ENCODE measurements around the gene DENND10.

Gene DENND10

DNA sequence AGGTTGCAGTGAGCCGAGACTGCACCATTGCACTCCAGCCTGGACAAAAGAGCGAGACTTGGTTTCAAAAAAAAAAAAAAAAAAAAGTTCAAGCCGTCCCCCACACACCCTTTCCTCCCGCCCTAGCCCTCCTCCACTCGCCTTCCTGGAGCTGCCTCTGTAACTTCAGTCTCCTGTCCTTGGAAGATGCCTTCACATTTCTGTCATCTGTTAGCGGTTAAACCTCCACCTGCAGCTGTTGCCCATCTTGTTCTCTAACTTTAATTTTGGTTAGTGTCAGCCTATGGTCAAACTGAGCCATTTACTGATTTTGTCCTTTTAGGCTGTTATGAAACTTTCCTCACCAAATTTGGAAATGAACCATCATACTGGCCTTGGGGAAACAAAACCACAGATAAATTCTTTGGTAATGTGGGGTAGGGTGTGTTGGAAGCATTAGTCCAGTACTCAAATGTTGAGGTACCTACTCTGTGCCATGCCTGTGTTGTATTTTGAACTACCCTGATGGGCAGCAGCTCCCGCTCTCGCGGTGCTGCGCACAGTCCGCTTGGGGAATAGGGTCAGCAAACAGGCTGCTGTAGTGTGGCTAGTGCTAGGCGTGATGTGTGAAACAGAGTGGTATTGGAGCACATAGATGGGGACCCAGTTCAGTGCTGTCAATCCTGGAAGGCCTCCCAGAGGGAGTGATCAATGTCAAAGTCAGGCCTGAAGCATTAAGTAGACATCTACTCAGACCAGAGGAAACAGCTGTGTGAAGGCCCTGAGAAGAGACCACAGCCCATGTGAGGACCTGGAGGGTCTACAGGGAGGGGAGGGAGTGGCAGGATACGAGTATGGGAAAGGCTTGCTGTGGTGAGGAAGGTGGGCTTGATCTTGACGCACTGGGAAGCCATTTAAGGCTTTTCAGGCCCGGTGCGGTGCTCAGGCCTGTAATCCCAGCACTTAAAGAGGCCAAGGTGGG is 34.7 kb downstream of the DENND10 start:
- Histone ChIP-seq H2AFZ (ENCODE audit: low read depth, low read length) (no peak overlapping the region), H3K9ac (ENCODE audit: low read length) (no peak overlapping the region), H3K4me1 (ENCODE audit: low read length) (no peaks in the 10 kb centered on the region), H3K4me3 (ENCODE audit: low read length) (no peak overlapping the region), H3K4me2 (ENCODE audit: low read length) (no peak overlapping the region), H3K27ac (ENCODE audit: low read length) (no peak overlapping the region), H4K20me1 (ENCODE audit: insufficient read depth, low read length) (no peaks in the 10 kb centered on the region), H3K79me2 (ENCODE audit: low read length) (no peaks in the 10 kb centered on the region), H3K27me3 (ENCODE audit: low read depth, low read length) (no peaks in the 10 kb centered on the region), H3K36me3 (replicated peaks; ENCODE audit: low read depth, low read length) (no peaks in the 10 kb centered on the region), H3K9me3 (ENCODE audit: insufficient read depth, low read length) (no peaks in the 10 kb centered on the region)
- TF ChIP-seq, protein P1, sequence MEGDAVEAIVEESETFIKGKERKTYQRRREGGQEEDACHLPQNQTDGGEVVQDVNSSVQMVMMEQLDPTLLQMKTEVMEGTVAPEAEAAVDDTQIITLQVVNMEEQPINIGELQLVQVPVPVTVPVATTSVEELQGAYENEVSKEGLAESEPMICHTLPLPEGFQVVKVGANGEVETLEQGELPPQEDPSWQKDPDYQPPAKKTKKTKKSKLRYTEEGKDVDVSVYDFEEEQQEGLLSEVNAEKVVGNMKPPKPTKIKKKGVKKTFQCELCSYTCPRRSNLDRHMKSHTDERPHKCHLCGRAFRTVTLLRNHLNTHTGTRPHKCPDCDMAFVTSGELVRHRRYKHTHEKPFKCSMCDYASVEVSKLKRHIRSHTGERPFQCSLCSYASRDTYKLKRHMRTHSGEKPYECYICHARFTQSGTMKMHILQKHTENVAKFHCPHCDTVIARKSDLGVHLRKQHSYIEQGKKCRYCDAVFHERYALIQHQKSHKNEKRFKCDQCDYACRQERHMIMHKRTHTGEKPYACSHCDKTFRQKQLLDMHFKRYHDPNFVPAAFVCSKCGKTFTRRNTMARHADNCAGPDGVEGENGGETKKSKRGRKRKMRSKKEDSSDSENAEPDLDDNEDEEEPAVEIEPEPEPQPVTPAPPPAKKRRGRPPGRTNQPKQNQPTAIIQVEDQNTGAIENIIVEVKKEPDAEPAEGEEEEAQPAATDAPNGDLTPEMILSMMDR (IDR thresholded peaks at IDR 0.05; ENCODE audit: low read depth, low read length) = no peak
- TF ChIP-seq EZH2phosphoT487 (IDR thresholded peaks at IDR 0.05; ENCODE audit: low read depth) = no peak

DNA sequence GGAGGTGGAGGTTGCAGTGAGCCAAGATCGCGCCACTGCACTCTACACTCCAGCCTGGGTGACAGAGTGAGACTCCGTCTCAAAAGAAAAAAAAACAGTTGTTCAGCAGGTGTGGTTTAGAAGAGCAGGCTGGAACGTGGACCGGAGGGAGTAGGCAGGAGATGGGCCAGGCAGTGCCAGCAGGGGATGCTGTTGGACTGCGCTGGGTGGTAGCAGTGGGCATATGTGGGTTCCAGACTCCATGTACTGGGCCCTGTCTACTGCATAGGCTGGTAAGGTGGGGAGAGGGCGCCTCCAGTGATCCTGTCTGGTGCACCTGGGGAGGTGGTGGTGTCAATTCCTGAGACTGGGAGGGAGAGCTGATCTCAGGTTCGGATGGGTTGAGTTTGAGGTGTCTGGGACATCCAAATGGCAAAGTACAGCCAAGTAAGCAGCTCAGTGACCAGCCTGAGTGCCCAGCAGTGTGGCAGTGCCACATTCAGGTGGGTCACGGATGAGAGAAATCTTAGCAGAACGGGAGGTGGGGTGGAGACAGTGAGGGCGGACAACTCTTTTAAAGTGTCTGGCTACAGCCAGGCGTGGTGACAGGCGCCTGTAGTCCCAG is 35.7 kb downstream of the DENND10 start:
- no peaks in the 10 kb centered on the region for H3K79me2 ChIP-seq (ENCODE audit: low read length)
- H3K36me3 ChIP-seq (replicated peaks; ENCODE audit: low read depth, low read length) = no peaks in the 10 kb centered on the region
- H2AFZ ChIP-seq (ENCODE audit: low read depth, low read length) = no peak overlapping the region
- H3K27me3 ChIP-seq (ENCODE audit: low read depth, low read length) = no peaks in the 10 kb centered on the region
- H3K9ac ChIP-seq (ENCODE audit: low read length) = no peak overlapping the region
- TF ChIP-seq EZH2phosphoT487 (IDR thresholded peaks at IDR 0.05; ENCODE audit: low read depth) = no peak
- TF ChIP-seq, protein P1 (IDR thresholded peaks at IDR 0.05; ENCODE audit: low read depth, low read length) = no peak
- no peak overlapping the region for H3K27ac ChIP-seq (ENCODE audit: low read length)
- H3K4me2 ChIP-seq (ENCODE audit: low read length) = no peak overlapping the region
- no peak overlapping the region for H3K4me3 ChIP-seq (ENCODE audit: low read length)
- no peaks in the 10 kb centered on the region for H3K9me3 ChIP-seq (ENCODE audit: insufficient read depth, low read length)
- H3K4me1 ChIP-seq (ENCODE audit: low read length) = no peaks in the 10 kb centered on the region
- no peaks in the 10 kb centered on the region for H4K20me1 ChIP-seq (ENCODE audit: insufficient read depth, low read length)

DNA sequence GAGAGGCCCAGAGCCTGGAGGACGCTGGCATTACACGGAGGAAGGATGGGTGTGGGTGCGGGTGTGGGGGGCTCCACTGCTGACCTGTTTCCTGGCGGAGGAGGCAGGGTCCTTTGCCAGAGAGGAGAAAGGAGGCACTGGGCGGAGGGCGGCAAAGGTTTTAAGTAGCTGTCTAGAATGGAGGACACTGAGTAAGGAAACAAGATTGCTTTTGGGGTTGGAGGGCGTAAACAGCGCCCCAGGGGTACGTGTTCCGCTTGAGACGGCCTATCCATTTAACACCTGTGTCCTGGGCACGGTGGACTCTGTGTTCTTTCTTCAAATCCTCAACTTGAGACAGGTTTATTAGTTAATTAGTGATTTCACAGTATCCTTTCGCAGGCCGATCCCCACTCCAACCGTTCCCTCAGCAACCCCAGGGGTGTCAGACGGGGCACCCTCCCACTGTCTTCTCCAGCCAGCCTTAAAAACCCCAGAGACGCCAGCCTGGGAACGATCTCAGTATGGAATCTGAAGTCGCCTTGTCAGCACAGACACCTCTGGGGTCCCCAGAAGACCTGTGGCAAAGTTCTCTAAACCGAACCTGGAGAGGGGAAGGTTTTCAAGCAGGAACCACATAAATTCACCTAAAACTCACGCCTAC is 36.8 kb downstream of the DENND10 start:
- H4K20me1 ChIP-seq (ENCODE audit: insufficient read depth, low read length) = no peaks in the 10 kb centered on the region
- no peaks in the 10 kb centered on the region for H3K79me2 ChIP-seq (ENCODE audit: low read length)
- H3K9me3 ChIP-seq (ENCODE audit: insufficient read depth, low read length) = no peaks in the 10 kb centered on the region
- no peaks in the 10 kb centered on the region for H3K4me1 ChIP-seq (ENCODE audit: low read length)
- H3K4me2 ChIP-seq (ENCODE audit: low read length) = no peak overlapping the region
- TF ChIP-seq, protein P1 (IDR thresholded peaks at IDR 0.05; ENCODE audit: low read depth, low read length) = no peak
- no peak for TF ChIP-seq EZH2phosphoT487 (IDR thresholded peaks at IDR 0.05; ENCODE audit: low read depth)
- no peak overlapping the region for H3K9ac ChIP-seq (ENCODE audit: low read length)
- H3K27me3 ChIP-seq (ENCODE audit: low read depth, low read length) = no peaks in the 10 kb centered on the region
- no peak overlapping the region for H2AFZ ChIP-seq (ENCODE audit: low read depth, low read length)
- H3K27ac ChIP-seq (ENCODE audit: low read length) = no peak overlapping the region
- H3K36me3 ChIP-seq (replicated peaks; ENCODE audit: low read depth, low read length) = no peaks in the 10 kb centered on the region
- H3K4me3 ChIP-seq (ENCODE audit: low read length) = no peak overlapping the region

DNA sequence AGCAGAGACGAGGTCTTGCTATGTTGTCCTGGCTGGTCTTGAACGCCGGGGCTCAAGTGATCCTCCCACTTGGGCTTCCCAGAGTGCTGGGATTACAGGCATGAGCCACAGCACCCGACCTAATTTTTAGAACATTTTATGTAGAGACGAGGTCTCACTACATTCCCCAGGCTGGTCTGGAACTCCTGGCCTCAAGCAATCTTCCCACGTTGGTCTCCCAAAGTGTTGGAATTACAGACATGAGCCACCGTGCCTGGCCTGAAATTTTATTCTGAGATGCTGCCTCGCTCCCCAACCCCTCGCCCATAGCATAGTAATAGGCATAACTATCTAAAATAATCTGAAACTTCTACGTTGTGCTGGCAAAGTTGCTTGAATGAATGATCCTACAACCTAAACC is 39.7 kb downstream of the DENND10 start:
- H3K79me2 ChIP-seq (ENCODE audit: low read length) = no peaks in the 10 kb centered on the region
- H3K4me3 ChIP-seq (ENCODE audit: low read length) = no peak overlapping the region
- no peak overlapping the region for H2AFZ ChIP-seq (ENCODE audit: low read depth, low read length)
- no peaks in the 10 kb centered on the region for H4K20me1 ChIP-seq (ENCODE audit: insufficient read depth, low read length)
- H3K27me3 ChIP-seq (ENCODE audit: low read depth, low read length) = no peaks in the 10 kb centered on the region
- H3K36me3 ChIP-seq (replicated peaks; ENCODE audit: low read depth, low read length) = peaks cover 3% of the 10 kb centered on the region
- H3K9ac ChIP-seq (ENCODE audit: low read length) = no peak overlapping the region
- no peak overlapping the region for H3K27ac ChIP-seq (ENCODE audit: low read length)
- H3K4me1 ChIP-seq (ENCODE audit: low read length) = no peaks in the 10 kb centered on the region
- H3K4me2 ChIP-seq (ENCODE audit: low read length) = no peak overlapping the region
- TF ChIP-seq, protein P1 (IDR thresholded peaks at IDR 0.05; ENCODE audit: low read depth, low read length) = no peak
- H3K9me3 ChIP-seq (ENCODE audit: insufficient read depth, low read length) = no peaks in the 10 kb centered on the region
